Esophagus squamous epithelium (tissue), 4 donors: Measurements from ENCODE around the gene PSMG3.

Experiments used
- POLR2A ChIP-seq, 4 donors: fragments of 450-650 bp; IDR thresholded peaks; one replicate each; pipeline ENCODE4 v1.6.1; 2017; ENCODE audit warnings: antibody characterized with exemption in 4 of 4, mild to moderate bottlenecking in 4 of 4, moderate library complexity in 3 of 4
- TF ChIP-seq, protein P1 (sequence below), 6 experiments: fragments of 450-650 bp in 4 of 6; fragments of 200-600 bp in 2 of 6; sonication (generic) in 2 of 6; IDR thresholded peaks; one replicate each; pipeline ENCODE4 v1.5.1; 2016 to 2019; ENCODE audit warnings: antibody characterized with exemption in 6 of 6, mild to moderate bottlenecking in 4 of 6, moderate library complexity in 4 of 6

DNA sequence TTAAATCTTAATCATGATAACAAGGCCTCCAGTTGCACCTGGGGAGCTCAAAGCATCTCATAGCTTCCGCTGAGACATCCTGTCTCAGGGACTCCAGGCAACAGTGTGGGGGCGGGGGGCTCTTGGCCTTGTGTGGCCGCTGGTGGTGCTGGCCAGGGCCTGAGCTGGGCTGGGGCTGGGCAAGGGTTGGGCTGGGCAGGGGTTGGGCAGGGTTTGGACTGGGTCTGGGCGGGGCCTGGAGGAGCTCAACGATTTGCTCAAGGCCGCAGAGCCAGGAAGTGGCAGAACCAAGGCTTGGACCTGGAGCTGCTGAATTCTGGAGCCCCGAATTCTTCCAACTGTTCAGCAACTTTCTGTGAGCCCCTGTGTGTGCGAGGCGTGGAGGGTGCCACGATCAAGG is 37.9 kb upstream of the PSMG3 start:
- no peak for TF ChIP-seq POLR2A (IDR thresholded peaks at IDR 0.05)
- TF ChIP-seq, protein P1, sequence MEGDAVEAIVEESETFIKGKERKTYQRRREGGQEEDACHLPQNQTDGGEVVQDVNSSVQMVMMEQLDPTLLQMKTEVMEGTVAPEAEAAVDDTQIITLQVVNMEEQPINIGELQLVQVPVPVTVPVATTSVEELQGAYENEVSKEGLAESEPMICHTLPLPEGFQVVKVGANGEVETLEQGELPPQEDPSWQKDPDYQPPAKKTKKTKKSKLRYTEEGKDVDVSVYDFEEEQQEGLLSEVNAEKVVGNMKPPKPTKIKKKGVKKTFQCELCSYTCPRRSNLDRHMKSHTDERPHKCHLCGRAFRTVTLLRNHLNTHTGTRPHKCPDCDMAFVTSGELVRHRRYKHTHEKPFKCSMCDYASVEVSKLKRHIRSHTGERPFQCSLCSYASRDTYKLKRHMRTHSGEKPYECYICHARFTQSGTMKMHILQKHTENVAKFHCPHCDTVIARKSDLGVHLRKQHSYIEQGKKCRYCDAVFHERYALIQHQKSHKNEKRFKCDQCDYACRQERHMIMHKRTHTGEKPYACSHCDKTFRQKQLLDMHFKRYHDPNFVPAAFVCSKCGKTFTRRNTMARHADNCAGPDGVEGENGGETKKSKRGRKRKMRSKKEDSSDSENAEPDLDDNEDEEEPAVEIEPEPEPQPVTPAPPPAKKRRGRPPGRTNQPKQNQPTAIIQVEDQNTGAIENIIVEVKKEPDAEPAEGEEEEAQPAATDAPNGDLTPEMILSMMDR (IDR thresholded peaks at IDR 0.05): no peak
